Peyer's patch (tissue), 4 donors: Measurements from ENCODE around the gene TSPAN12. TPM values are rescaled to one million over a fixed set of nuclear protein-coding genes. Genes with fewer than 3 reads are reported as not detected.

Experiments
- DNase-seq, 3 donors: peaks; one replicate each; pipeline ENCODE4 v3.0.0-alpha.2; 2017 to 2019
- H3K27ac ChIP-seq, 4 donors: fragments of 200-600 bp; sonication (generic); one replicate each; pipeline ENCODE4 v1.5.1; 2016 to 2019
- H3K27me3 ChIP-seq, 2 donors: fragments of 200-600 bp; sonication (generic); one replicate each; pipeline ENCODE4 v1.5.1; 2019
- H3K36me3 ChIP-seq, 3 donors: fragments of 200-600 bp; sonication (generic); one replicate each; pipeline ENCODE4 v1.5.1; 2016 to 2019
- H3K4me1 ChIP-seq, 4 donors: fragments of 200-600 bp; sonication (generic); one replicate each; pipeline ENCODE4 v1.5.1; 2016 to 2019
- H3K4me3 ChIP-seq, 4 donors: fragments of 200-600 bp; sonication (generic); 1 replicate in 3 of 4; 2 replicates in 1 of 4; pipeline ENCODE4 v1.5.1; 2016 to 2019; ENCODE audit warnings: mild to moderate bottlenecking in 1 of 4
- H3K9me3 ChIP-seq, 4 donors: fragments of 200-600 bp; sonication (generic); one replicate each; pipeline ENCODE4 v1.5.1; 2016 to 2019; ENCODE audit warnings: mild to moderate bottlenecking in 1 of 4
- CTCF ChIP-seq, 6 experiments: fragments of 450-650 bp in 4 of 6; fragments of 200-600 bp in 2 of 6; sonication (generic) in 1 of 6; IDR thresholded peaks; one replicate each; pipeline ENCODE4 v1.5.1; 2017 to 2019; ENCODE audit warnings: antibody characterized with exemption in 6 of 6, mild to moderate bottlenecking in 3 of 6, moderate library complexity in 1 of 6
- POLR2A ChIP-seq, 2 donors: fragments of 450-650 bp; IDR thresholded peaks; one replicate each; pipeline ENCODE4 v1.5.1; 2017; ENCODE audit warnings: antibody characterized with exemption in 2 of 2, mild to moderate bottlenecking in 2 of 2, moderate library complexity in 2 of 2
- total RNA-seq, 4 donors: library from RNA; depleted of rRNA; stranded (reverse); fragments of >200 nt; gene quantifications; one replicate each; pipeline ENCODE4 v1.1.0, GENCODE V29; 2016

The TSPAN12 gene
- total RNA-seq, 4 donors from 2014 or later = 13.2 to 103 (median 84.6) TPM

DNA sequence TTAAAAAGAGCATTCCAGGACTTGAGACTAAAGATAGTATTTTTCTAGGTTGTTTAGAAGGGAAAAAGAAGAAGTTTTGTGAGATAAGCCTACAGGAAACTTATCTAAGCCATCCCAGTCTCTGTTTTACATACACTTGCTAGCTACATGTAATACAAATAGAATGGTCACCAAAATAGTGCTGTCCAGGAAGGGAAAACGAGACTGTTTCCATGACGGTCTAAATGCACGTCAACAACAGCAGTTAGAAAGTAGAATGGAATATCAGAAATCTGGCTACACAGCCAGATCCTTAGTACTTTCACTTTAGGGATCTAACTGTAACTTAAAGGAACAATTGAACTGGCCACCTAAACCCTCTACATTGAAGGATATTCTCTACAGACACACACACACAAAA is 117.6 kb downstream of the TSPAN12 start:
- Histone ChIP-seq H3K4me3 (peak overlapping the region in 1 of 4 donors; percentile 32), H3K9me3 (no peaks in the 10 kb centered on the region), H3K36me3 (no peaks in the 10 kb centered on the region), H3K4me1 (no peaks in the 10 kb centered on the region), H3K27me3 (no peaks in the 10 kb centered on the region), H3K27ac (no peak overlapping the region)
- no peak for DNase-seq
- no peak for TF ChIP-seq POLR2A (IDR thresholded peaks at IDR 0.05)
- no peak for TF ChIP-seq CTCF (IDR thresholded peaks at IDR 0.05)

DNA sequence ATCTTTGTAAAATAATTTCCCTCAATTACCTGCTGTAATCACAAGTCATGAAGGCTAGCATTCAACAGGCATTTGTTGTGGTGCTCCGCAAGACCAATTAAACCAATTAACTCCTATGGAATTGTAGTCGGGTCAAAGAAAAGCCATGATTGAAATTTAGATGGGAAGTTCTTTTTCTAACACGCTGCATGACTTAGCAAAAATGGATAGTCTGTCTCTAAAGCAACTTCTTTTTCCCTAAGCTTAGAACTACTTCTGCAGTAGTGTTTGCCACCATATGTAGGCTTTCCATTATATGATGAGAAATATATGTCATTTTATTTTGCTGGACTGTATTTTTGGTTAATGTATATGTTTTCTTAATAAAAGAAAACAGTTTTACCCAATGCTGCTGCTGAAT is 119.1 kb downstream of the TSPAN12 start:
- H3K9me3 ChIP-seq = no peaks in the 10 kb centered on the region

More for the DNA sequence above, 119.1 kb downstream of the TSPAN12 start:
- H3K27me3 ChIP-seq = no peaks in the 10 kb centered on the region
- TF ChIP-seq CTCF (IDR thresholded peaks at IDR 0.05) = no peak
- TF ChIP-seq POLR2A (IDR thresholded peaks at IDR 0.05) = no peak
- no peaks in the 10 kb centered on the region for H3K36me3 ChIP-seq
- H3K27ac ChIP-seq = no peak overlapping the region
- H3K4me3 ChIP-seq = no peak overlapping the region
- DNase-seq = no peak
- H3K4me1 ChIP-seq = no peaks in the 10 kb centered on the region

Other genes starting within 250 kb of the TSPAN12 start
- 10 to 100 TPM; 17.9 to 24.8 (median 22.7) TPM for gene ING3, start 92.6 kb upstream of the TSPAN12 start, total RNA-seq
- 10 to 100 TPM in 2 of 4 donors, 1 to 10 TPM in 2; 4.4 to 50.3 (median 8.5) TPM for gene CPED1, start 130.6 kb upstream of the TSPAN12 start, total RNA-seq